ENCODE results near the gene MSTO1. TPM values are rescaled to one million over a fixed set of nuclear protein-coding genes. Genes with fewer than 3 reads are reported as not detected.
"Not testable (repeated sequence)": the region's sequence is repeated elsewhere in the genome, so short reads cannot be mapped to it uniquely, and the experiment has no call there.

Gene MSTO1
- 10 to 100 TPM; 65.9 to 69.6 TPM for total RNA-seq
- polyA plus RNA-seq (2013, experiment 1 of 2): 36.4 TPM
- polyA plus RNA-seq (2013, experiment 2 of 2): 52.8 TPM
- total RNA-seq: 11.9 to 63.6 (median 24.4) reads per million in 172 experiments

GRCh38 chr1:155609515-155610256 lies at the start of gene MSTO1:
Gene MSTO1, plus strand, starts transcription at chr1:155610218. Its CDS starts 31 bp downstream, at chr1:155610249.
- H3K4me1 ChIP-seq (ENCODE audit: insufficient read depth, low read length): peaks cover 6% of the 10 kb centered on the region
- H3K27me3 ChIP-seq (ENCODE audit: control insufficient read depth in 1 of 2, insufficient read depth in 2 of 2, low read length in 2 of 2): no peaks in the 10 kb centered on the region
- H3K4me3 ChIP-seq (ENCODE audit: low read length): peak within 1 kb of the TSS; percentile 76
- TF ChIP-seq CTCF (IDR thresholded peaks at IDR 0.05): no peak
- H3K4me1 Mint-ChIP-seq (ENCODE audit: low read depth): no peaks in the 10 kb centered on the region
- H3K27me3 Mint-ChIP-seq: no peaks in the 10 kb centered on the region
- peaks cover 3% of the 10 kb centered on the region for H3K36me3 ChIP-seq (ENCODE audit: insufficient read depth, low read length)
- no peaks in the 10 kb centered on the region for H3K9me3 Mint-ChIP-seq
- H3K9me3 ChIP-seq (ENCODE audit: control insufficient read depth in 1 of 2, insufficient read depth in 1 of 2, low read length in 2 of 2): no peaks in the 10 kb centered on the region
- CTCF ChIA-PET: no interaction called here
- H3K27ac Mint-ChIP-seq: peak within 1 kb of the TSS; percentile 79
- H3K4me3 Mint-ChIP-seq: peak within 1 kb of the TSS; percentile 94
- intact Hi-C loops (cut with DNase I, micrococcal nuclease): loop anchor here in 1 of 2 experiments (5.0 kb wide), 1 partner anchor 47 kb away; the partner anchor contains the start of gene ASH1L
- DNase-seq (peak; percentile 81 to 97 (median 88)), ATAC-seq (ENCODE audit: poor library complexity) (peak; percentile 97)
- H3K36me3 Mint-ChIP-seq (ENCODE audit: low read depth): peaks cover 23% of the 10 kb centered on the region
- peak within 1 kb of the TSS; percentile 61 to 69 for H3K27ac ChIP-seq (ENCODE audit: low read depth in 1 of 2, low read length in 2 of 2)
- POLR2A ChIA-PET: interaction anchor here (0.7 to 1.7 kb wide), 5 partner anchors 11 to 371 kb away, joined by 3 to 4 read pairs (median 3); partner anchors contain the start of gene SYT11

GRCh38 chr1:155561779-155562580 lies 48.0 kb upstream of the MSTO1 start:
- Histone ChIP-seq H3K4me3 (ENCODE audit: low read length) (peak overlapping the region; percentile 81), H3K27ac (ENCODE audit: low read depth in 1 of 2, low read length in 2 of 2) (peak overlapping the region; percentile 72 to 96), H3K4me1 (ENCODE audit: insufficient read depth, low read length) (peaks cover 42% of the 10 kb centered on the region), H3K36me3 (ENCODE audit: insufficient read depth, low read length) (peaks cover 14% of the 10 kb centered on the region)
- peaks cover 45% of the 10 kb centered on the region for H3K36me3 Mint-ChIP-seq (ENCODE audit: low read depth)
- ATAC-seq (ENCODE audit: poor library complexity) (peak; percentile 47), DNase-seq (peak in 13 of 14 experiments; percentile 42 to 83 (median 56))
- H3K9me3 ChIP-seq (ENCODE audit: control insufficient read depth in 1 of 2, insufficient read depth in 1 of 2, low read length in 2 of 2); CTCF ChIA-PET; H3K27me3 ChIP-seq (ENCODE audit: control insufficient read depth in 1 of 2, insufficient read depth in 2 of 2, low read length in 2 of 2); H3K27me3 Mint-ChIP-seq; H3K9me3 Mint-ChIP-seq: not testable (repeated sequence)
- intact Hi-C loops (cut with DNase I, micrococcal nuclease): loop anchor here (2.0 to 10.0 kb wide), 4 partner anchors 45 to 239 kb away; partner anchors contain the start of genes DAP3 (in 1 of the 2) and YY1AP1 (in 1 of the 2)
- peak overlapping the region; percentile 99 for H3K4me3 Mint-ChIP-seq
- POLR2A ChIA-PET: interaction anchor here (0.6 to 2.2 kb wide), 5 partner anchors 20 to 289 kb away, joined by 5 to 8 read pairs (median 5); partner anchors contain the start of gene CLK2
- peak overlapping the region; percentile 94 for H3K27ac Mint-ChIP-seq
- H3K4me1 Mint-ChIP-seq (ENCODE audit: low read depth): peaks cover 55% of the 10 kb centered on the region

- CTCF ChIA-PET: no interaction called here
- H3K27ac Mint-ChIP-seq: peak within 1 kb of the TSS; percentile 94
- peaks cover 45% of the 10 kb centered on the region for H3K36me3 Mint-ChIP-seq (ENCODE audit: low read depth)
- POLR2A ChIA-PET: interaction anchor here (0.5 to 2.2 kb wide), 20 partner anchors 11 to 626 kb away, joined by 3 to 14 read pairs (median 5); partner anchors contain the start of genes CLK2, FDPS, MSTO1 and PMVK
- Histone ChIP-seq H3K36me3 (ENCODE audit: insufficient read depth, low read length) (peaks cover 16% of the 10 kb centered on the region), H3K9me3 (ENCODE audit: control insufficient read depth in 1 of 2, insufficient read depth in 1 of 2, low read length in 2 of 2) (no peaks in the 10 kb centered on the region), H3K4me3 (ENCODE audit: low read length) (peak within 1 kb of the TSS; percentile 81), H3K4me1 (ENCODE audit: insufficient read depth, low read length) (peaks cover 39% of the 10 kb centered on the region), H3K27ac (ENCODE audit: low read depth in 1 of 2, low read length in 2 of 2) (peak within 1 kb of the TSS; percentile 95 to 96), H3K27me3 (ENCODE audit: control insufficient read depth in 1 of 2, insufficient read depth in 2 of 2, low read length in 2 of 2) (no peaks in the 10 kb centered on the region)
- TF ChIP-seq CTCF (IDR thresholded peaks at IDR 0.05): no peak
- peaks cover 51% of the 10 kb centered on the region for H3K4me1 Mint-ChIP-seq (ENCODE audit: low read depth)
- H3K9me3 Mint-ChIP-seq: no peaks in the 10 kb centered on the region
- DNase-seq (peak; percentile 89 to 96 (median 92)), ATAC-seq (ENCODE audit: poor library complexity) (peak; percentile 71)
- no peaks in the 10 kb centered on the region for H3K27me3 Mint-ChIP-seq
- intact Hi-C loops (cut with DNase I, micrococcal nuclease): loop anchor here (2.0 to 10.0 kb wide), 4 partner anchors 45 to 240 kb away; partner anchors contain the start of genes DAP3 (in 1 of the 2) and YY1AP1 (in 1 of the 2)
- peak within 1 kb of the TSS; percentile 99 for H3K4me3 Mint-ChIP-seq
Measured at GRCh38 chr1:155562581-155563376, 47.2 kb upstream of the MSTO1 start, which contains the start of gene ASH1L. Gene ASH1L, minus strand, starts transcription at chr1:155562803. Its CDS starts 41,284 bp downstream, at chr1:155521519.

GRCh38 chr1:155563377-155564022 lies 46.5 kb upstream of the MSTO1 start:
- H3K27me3 Mint-ChIP-seq; H3K9me3 ChIP-seq (ENCODE audit: control insufficient read depth in 1 of 2, insufficient read depth in 1 of 2, low read length in 2 of 2); CTCF ChIA-PET; DNase-seq; H3K27me3 ChIP-seq (ENCODE audit: control insufficient read depth in 1 of 2, insufficient read depth in 2 of 2, low read length in 2 of 2); H3K9me3 Mint-ChIP-seq: not testable (repeated sequence)
- POLR2A ChIA-PET: interaction anchor here (0.5 to 2.2 kb wide), 19 partner anchors 10 to 627 kb away, joined by 3 to 14 read pairs (median 5); partner anchors contain the start of genes CLK2, FDPS, MSTO1 and PMVK
- Mint-ChIP-seq H3K27ac (peak overlapping the region; percentile 94), H3K4me3 (peak overlapping the region; percentile 99), H3K4me1 (ENCODE audit: low read depth) (peaks cover 48% of the 10 kb centered on the region), H3K36me3 (ENCODE audit: low read depth) (peaks cover 45% of the 10 kb centered on the region)
- Histone ChIP-seq H3K27ac (ENCODE audit: low read depth in 1 of 2, low read length in 2 of 2) (peak overlapping the region; percentile 95 to 96), H3K4me3 (ENCODE audit: low read length) (peak overlapping the region; percentile 81), H3K4me1 (ENCODE audit: insufficient read depth, low read length) (peaks cover 33% of the 10 kb centered on the region), H3K36me3 (ENCODE audit: insufficient read depth, low read length) (peaks cover 16% of the 10 kb centered on the region)
- ATAC-seq (ENCODE audit: poor library complexity): peak; percentile 10
- intact Hi-C loops (cut with DNase I, micrococcal nuclease): loop anchor here (2.0 to 10.0 kb wide), 4 partner anchors 44 to 241 kb away; partner anchors contain the start of genes DAP3 (in 1 of the 2) and YY1AP1 (in 1 of the 2)
